SU-DHL-6 (cell line): ENCODE measurements around the gene PARVB.

ENCODE experiments used
- CTCF ChIP-seq: fragments of 200-600 bp; sonication (generic); IDR thresholded peaks from one replicate; pipeline ENCODE4 v1.5.1; 2017; ENCODE audit warnings: antibody characterized with exemption, mild to moderate bottlenecking, low read length, moderate library complexity; ENCODE audit not compliant: insufficient read depth, poor library complexity, severe bottlenecking
- EZH2phosphoT487 ChIP-seq: fragments of 200-600 bp; sonication (generic), shearing (Covaris generic); conservative IDR thresholded peaks from 2 replicates; pipeline ENCODE4 v1.6.1; 2018; ENCODE audit warnings: mild to moderate bottlenecking, antibody characterized with exemption, low read length, moderate library complexity, mixed read lengths

- no peak for TF ChIP-seq CTCF
- no peak for TF ChIP-seq EZH2phosphoT487
These were observed 40.3 kb upstream of the PARVB start for GRCh38 chr22:43983808-43984207.
